Measurements from ENCODE around the gene DGKG. TPM values are rescaled to one million over a fixed set of nuclear protein-coding genes. Genes with fewer than 3 reads are reported as not detected.
A peak's percentile ranks its signal among the peaks of the same experiment; 100 is the strongest.

Gene DGKG
- total RNA-seq, result 4.3 and 6.3 TPM in 2 replicates
- polyA plus RNA-seq (2012), result 2.0 TPM

DNA sequence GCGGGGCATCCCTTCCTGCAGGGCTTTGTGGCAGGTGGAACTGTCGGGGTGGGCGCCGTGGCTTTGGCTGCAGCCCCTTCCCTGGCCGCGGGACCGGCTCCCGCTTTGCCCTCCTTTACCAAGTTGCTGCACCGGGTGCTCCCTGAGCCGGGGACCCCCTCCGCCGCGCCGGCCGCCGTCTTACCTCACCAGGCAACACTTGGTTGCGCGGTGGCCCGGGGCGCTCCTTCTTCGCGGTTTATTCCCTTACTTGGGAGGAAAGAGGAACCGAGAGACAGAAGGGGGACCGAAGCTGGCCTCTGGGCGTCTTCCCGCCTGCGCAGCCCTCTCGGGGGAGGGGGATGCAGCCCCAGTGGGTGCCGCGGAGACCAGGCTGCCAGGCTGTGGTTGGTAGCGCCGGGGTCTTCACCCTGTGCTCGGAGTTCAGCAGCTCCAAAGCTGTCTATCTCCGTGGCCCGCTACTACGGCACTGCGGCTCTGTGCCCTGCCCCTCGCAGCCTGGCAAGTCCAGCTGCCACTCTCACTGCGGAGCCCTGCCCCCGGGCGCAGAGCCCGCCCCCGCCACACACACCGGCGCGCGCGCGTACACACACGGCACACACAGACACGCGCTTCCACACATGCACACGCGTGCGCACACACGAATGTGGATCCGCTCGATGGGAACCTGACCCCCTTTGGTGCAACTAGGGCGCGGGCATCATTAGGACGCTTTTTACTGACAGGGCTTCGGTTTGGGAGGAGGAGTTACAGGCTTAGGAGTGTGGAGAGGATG is at the start of gene DGKG:
Gene DGKG (minus strand): TSS at position 473 of the 775 bp plus-strand sequence. CDS start 41,775 bp downstream, outside the sequence.
- DNase-seq (ENCODE audit: low read depth), result peak; percentile 25

DNA sequence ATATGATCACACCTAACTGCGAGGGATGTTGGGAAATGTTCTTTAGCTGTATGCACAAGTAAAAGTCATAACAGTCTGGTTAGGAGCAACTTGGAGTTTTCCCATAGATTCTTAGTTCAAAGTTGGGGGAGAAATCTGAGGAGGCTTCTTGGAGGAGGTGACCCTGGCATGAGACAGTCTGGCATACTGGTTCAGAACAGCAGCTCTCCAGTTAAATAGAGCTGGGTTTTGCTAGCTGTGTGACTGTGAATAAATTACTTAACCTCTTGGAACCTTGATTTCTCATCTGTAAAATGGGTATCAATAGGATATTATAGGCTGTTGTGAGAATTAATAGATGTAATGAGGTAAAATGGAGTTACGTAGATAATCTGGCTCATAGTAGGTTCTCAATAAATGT is 49.1 kb upstream of the DGKG start:
- DNase-seq (ENCODE audit: low read depth), result no peak

DNA sequence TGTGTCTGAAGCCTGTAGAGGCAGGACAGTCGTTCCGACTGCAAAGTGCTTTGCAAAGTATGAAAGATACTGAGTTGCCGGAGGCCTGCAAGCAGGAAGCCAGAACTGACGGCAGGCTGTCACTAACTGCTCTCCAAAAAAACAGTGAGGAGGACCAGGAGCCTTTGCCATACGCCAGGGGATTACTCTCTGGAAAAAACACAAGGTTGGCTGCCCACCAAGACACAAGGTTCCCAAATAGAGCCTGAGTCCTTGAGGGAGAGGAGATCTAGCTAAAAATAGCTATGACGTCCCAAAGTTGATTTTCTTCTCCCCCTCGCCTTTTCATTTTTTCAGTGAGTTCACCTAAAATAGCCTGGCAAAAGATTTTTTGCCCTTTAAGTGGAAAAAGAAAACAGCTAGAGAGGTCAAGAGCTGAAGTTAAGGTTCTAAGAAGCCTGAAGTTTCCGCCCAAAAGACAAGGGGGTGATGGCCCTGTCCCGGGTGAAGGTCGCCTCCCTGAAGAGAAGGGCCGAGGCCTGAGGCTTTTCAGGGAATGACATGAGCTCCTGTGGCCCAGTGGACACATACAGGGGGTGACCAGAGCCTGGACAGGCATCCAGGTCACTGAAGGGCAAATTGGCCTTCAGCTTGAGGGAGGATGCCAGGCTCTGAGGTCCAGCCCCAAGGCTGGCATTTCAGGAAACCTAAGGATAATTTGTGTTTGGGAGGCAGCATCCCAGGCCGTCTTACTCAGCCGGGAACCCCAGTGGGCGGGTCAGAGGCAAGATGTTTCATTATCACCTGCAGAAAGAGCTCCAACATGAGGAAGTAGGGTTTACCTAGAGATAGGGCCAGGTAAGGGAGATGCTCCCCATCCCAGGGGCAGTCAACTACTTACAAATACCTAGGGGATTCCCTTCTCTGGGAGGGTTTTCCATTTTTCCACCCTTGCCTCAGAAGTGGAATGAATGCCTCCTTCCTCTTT is 44.9 kb upstream of the DGKG start:
- peak; percentile 9 for DNase-seq (ENCODE audit: low read depth)

DNA sequence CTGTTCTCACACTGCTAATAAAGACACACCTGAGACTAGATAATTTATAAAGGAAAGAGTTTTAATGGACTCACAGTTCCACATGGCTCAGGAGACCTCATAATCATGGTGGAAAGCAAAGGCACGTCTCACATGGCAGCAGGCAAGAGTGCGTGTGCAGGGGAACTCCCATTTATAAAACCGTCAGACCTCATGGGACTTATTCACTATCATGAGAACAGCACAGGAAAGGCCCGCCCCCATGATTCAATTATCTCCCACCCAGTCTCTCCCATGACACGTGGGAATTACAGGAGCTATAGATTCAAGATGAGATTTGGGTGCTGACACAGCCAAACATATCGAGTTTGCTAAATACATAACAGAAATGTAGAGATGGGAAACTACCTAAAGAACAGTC is 39.5 kb upstream of the DGKG start:
- DNase-seq (ENCODE audit: low read depth), result no peak

DNA sequence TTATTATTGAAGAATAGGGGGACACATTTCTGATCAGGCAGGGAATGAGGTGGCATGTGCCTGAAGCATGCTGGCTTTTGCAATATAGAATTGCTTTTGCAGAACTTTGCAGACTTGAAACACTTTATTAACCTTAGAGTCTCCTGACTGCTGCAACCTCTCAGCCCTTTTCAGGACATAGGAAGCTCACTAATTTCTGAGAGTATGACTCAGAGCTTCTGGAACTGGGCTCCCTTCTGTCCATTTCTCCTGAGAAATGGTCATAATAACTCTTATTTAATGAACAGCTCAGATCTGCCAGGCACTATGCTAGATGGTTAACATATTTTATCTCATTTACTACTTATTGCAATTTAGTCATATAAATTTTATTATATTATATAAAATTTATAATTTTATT is 38.6 kb upstream of the DGKG start:
- no peak for DNase-seq (ENCODE audit: low read depth)

DNA sequence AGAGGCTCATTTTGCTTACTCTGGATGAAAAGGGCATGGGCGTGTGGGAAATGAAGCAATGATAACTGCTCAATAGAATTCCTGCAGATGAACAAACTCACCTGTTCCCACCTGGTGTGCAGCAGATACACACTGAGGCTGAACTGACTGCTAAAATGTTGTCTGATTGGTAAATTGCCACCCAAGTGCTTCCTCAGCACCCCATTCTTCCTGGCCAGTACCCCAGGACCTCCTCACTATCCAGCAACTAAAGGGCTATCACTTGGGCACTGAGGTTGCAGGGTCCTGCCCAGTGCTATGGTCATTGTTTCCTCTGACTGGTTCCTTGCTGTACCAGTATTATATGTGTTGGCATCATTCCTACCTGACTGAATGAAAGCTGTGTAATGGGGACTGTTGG is 38.0 kb upstream of the DGKG start:
- DNase-seq (ENCODE audit: low read depth), result no peak

DNA sequence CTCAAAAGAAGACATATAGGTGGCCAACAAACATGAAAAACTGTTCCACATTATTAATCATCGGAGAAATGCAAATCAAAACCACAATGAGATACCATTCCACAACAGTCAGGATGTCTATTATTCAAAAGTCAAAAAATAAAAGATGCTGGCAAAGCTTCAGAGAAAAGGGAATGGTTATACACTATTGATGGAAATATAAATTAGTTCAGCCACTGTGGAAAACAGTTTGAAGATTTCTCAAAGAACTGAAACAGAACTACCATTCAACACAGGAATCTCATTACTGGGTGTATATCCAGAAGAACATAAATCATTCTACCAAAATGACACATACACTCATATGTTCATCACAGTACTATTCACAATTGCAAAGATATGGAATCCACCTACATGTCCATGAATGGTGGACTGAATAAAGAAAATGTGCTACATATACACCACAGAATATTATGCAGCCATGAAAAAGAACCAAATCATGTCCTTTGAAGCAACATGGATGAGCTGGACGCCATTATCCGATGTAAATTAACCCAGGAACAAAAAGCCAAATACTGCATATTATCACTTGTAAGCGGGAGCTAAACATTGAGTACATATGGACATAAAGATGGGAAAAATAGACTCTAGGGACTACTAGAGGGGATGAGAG is 32.7 kb upstream of the DGKG start:
- DNase-seq (ENCODE audit: low read depth), result no peak

DNA sequence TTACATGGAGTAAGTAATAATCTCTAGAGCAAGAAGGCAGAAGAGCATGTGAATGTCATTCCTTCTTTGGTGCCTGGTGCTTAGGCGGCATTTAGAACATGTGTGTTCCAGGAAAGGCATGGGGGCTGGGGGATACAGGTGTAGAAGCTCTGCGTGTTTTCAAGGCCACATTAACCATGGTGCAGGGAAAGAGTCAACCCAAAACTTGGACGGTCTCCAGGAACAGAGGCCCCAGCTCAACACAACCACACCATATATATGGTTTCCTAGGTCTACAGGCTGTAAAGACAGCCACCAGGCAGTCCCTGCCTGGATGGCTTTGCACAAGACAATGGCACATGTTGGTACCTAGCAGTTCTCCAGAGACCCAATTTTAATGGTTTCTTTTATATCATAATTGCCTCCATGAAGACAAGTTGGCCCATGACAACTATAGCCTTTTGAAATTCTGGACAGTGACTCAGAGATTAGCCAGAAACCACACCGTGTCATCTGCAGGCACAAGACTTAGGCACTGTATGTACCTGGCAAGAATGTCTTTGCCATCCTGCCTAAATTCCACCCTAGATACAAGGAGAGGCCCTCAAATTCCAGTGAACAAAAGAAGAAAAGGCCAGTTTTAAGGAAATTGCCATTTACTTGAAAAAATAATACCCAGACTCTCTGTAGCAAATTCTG is 25.0 kb upstream of the DGKG start:
- DNase-seq (ENCODE audit: low read depth), result no peak

DNA sequence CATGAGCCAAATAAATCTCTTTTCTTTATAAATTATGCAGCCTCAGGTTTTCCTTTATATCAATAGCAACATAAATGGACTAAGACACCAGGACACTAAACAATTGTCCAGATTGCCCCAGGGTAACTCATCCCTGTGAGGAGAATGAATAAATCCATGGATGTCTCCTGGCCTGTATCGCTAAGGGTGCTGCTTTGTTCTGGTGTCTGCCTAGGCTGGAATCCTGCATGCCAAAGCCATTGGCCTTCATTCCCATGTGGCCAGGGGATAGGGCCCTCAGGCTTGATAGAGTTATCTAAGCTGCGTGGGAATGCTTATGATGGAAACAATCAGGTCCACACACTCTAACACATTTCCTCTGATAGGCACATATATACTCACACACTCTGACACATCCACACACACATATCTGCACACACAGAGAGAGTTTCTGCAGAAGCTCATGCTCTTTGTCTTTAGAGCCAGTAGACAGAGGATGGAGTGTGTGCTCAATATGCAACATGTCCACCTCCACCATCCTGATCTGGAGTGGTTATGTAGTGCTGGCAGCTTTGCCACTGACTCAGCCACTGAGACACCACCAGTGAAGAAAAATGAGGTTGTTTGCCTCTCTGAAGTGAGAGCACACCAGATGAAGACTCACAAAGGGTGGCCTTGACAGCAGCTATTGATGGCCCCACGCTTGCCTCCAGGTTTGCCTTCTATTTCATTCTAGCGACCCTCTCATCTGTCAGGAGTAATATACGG is 24.0 kb upstream of the DGKG start:
- DNase-seq (ENCODE audit: low read depth), result no peak

DNA sequence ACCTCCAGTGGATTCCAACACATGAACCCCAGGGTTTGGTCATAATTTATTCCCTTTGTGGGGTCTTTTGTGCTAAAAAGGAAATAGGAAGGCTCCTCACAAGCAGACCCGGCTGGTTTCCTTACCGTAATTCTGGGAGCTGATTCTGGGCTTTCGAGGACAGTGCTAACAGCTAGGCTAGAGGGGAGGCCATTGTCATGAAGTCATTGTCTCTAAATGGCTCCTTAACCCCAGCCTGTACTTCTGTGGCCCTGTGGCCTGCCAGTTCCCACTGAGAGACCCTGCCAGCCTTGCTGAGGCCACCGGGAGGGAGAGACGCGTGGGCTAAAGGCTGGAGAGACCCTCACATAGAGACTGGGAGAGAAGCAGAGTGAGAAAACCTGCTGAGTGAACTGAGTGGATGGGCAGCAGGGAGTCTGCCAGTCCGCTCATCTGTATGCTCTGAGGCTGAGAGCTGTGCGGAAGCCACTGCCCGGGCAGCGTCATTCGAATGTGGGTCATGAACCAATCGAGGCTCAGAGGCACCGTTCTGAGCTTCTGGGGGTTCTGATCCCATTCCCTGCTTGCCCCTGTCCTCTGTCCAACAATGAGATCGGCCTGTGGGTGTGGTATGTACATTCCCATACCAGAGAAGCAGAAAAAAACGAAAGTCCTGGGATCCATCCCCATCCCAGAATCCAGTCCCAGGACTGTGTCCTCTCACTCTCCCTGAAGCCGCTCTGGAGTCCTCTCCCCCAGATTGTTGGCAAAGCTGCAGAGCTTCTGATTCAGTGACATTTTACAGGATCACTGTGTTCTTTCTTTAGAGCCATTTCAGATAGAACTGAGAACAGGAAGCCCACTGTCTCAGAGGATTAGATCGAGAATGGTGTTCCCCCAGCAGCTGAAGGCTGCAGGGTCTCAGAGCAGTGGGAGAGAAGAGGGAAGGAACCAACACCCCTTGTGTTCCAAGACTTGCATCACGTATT is 21.3 kb upstream of the DGKG start:
- peak; percentile 52 for DNase-seq (ENCODE audit: low read depth)

DNA sequence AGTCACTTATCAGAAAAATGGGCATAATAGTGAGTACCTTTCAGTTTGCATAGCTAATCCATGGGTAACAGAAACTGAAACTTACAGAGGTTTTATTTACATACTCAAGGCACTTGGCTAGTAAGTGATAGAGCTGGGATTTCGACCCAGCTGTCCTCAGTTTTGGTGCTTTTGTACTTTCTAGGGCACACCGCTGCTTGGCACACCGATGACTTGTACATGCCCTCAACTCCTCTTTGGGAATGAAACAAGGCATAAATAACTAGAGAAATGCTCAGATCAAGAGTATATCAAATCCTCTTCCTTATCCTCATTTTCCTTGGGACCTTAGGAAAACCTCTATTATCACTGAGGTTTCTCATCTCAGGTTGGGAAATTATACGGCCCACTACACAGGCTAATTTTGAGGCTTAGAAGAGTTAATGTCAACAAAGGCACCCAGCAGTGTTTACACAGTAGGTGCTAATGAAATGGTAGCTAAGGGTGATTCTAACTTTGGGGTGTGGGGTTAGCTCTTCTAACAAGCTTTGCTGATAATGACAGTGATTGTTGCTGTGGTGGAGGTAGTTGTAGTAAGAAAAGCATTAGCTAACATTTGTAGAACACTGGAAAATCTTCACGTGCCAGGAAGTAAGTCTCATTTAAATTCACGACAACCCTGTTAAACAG is 20.3 kb upstream of the DGKG start:
- no peak for DNase-seq (ENCODE audit: low read depth)

DNA sequence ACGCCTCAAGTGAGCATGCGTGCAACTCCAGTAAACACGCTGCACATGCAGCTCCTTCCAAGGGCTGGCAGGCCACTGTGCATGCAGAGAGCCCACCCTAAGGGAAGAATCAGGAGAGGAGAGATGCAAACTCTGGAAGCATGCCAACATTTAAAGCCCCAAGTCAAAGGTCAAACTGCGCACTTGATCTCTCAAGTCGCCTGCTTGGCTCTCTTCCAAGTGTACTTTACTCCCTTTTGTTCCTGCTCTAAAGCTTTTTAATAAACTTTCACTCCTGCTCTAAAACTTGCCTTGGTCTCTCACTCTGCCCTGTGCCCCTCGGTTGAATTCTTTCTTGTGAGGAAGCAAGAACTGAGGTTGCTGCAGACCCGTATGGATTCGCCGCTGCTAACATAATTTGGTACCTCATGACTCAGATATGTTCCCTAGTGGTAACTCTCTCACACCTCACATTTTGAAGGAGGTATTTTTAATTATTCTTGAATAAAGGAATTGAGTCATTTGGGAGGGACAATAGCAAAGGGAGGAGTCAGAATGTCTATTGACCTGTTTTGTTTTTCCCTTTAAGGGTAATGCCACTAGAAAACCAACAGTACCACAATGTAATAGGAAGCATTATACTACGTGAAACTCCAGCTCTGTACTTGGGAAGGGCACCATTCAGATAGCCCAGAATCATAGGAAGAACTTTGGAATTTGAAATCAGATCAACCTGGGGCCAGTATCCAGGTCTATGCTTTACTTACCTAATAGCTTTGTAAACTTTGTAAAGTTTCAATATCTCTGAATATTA is 19.6 kb upstream of the DGKG start:
- DNase-seq (ENCODE audit: low read depth), result no peak

DNA sequence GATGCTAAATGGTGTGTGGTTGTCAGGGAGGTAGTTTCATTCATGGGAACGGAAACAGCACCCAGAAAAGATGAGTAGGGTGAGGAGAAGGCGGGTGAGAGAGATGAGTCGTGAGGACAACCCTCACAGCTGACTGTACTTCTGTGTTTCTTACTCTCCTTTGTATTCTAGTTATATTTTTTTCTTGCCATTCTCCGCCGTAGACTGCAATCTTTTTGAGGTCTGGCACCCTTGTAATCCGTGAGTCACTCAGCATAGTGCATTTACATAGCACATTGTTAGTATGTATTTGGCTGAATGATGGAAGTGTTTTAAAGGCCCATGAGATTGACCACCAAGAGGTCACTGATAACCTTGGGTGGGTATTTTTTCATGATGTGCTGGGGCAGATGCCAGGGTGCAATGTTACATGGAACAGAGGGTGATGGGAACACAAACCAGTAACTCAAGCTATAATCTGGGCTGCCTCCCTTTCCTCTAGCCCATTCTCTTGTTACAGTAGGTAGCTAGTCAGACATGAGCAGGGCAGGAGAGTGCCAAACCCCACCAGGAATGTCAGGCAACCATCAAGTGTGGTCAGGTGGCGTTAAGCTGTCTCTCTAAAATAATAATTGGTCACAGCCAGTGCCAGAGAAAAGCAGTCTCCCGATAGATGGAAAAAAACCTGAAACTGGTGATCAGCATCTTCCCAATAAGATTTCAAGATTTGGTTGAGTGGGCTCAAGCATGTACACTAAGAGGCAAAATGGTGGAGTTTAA is 18.8 kb upstream of the DGKG start:
- DNase-seq (ENCODE audit: low read depth), result no peak

DNA sequence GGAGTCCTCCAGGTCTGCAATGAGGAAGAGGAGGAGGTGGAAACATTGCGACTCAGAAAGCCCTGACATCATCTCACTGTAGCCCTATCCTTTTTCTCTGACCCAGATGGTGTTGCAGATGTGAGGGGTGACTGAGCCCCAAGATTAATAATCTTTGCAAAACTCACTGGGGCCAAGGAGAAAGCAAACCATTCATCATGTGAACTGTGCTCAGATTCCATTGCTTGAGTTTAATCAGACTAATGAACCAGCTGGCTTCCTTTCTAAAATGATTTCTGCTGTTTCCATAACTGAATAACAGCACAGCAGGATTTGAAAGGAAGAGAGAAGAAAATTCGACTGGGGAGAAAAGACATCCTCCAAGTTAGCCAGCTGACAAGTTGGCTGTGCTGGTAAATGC is 13.4 kb upstream of the DGKG start:
- DNase-seq (ENCODE audit: low read depth), result no peak

DNA sequence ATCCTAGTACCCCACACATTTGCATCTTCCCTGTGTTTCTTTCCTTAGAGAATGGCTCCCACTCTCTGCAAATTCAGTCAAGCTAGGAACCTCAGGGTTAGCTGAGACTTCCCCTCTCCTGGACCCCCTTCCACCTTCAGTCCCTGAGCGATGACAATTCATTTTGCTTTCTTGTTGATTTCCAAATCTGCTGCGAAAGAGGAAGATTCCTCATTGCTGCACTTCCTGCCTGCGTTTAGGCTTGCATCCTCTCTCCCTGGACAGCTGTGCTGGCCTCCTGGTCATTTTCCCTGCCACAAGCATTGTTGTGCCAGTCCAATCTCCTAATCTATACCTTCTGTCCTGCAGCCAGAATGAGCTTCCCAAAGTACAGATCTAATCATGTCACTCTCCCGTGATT is 12.3 kb upstream of the DGKG start:
- DNase-seq (ENCODE audit: low read depth), result no peak

DNA sequence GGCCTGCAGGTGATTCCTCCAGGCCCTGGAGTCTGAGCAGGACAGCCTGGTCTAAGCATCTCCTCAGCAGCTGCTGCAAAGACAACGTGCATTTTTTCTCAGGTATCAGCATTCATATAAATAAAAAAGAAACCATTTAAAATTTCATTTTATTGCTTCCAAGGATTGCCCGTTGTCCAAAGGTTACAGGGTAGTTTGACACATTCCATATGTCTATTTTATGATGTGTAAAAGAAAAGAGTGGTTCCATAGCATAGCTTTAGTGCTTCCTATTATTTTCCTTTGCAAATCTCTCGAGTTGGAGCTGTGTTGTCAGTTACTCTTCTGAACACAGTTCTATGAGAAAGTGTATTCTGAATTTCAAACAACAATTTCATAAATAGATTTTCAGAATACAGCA is 7.2 kb upstream of the DGKG start:
- no peak for DNase-seq (ENCODE audit: low read depth)

DNA sequence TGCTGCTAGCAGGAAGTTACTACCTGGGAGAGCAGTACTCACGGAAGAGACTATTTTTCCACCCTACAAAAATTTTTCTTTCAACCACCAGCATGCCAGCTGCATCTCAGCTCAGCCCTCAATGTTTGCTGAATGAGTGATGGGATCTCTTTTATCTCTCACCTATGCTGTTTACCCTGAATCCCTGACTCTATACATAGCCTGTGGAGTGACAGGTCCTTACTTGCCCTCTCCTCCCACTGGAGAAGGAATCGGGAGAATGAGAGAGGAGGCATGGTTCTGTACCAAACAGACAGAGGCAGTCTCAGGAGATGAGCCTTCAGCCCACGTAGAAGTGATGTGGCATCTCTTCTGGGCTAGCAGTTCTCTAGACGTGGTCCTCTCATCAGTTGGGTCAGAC is 6.7 kb upstream of the DGKG start:
- DNase-seq (ENCODE audit: low read depth), result no peak

Measured in myocyte (in vitro differentiated cells).